Neural cell (in vitro differentiated cells): ENCODE data around the gene SF3B2. TPM values are rescaled to one million over a fixed set of nuclear protein-coding genes. Genes with fewer than 3 reads are reported as not detected.

Experiments used
- H2AFZ ChIP-seq: fragments of 200-600, 300-800 bp; sonication (generic), shearing (Covaris generic); 2 replicates; pipeline ENCODE4 v1.6.0; 2014; ENCODE audit warnings: low read depth, mild to moderate bottlenecking, antibody characterized with exemption, low read length, moderate library complexity
- H3F3A ChIP-seq: fragments of 200-600 bp; shearing (Covaris generic); 2 replicates; pipeline ENCODE4 v1.6.1; 2016; ENCODE audit warnings: mild to moderate bottlenecking, moderate library complexity, mixed read lengths, antibody characterized with exemption, low read length; ENCODE audit not compliant: insufficient read depth, poor library complexity, severe bottlenecking
- H3K27ac ChIP-seq: fragments of 200-600, 300-800 bp; sonication (generic), shearing (Covaris generic); 2 replicates; pipeline ENCODE4 v1.5.1; 2014; ENCODE audit warnings: mild to moderate bottlenecking, low read length, moderate library complexity
- H3K27me3 ChIP-seq: fragments of 300-800, 200-600 bp; sonication (generic), shearing (Covaris generic); 2 replicates; pipeline ENCODE4 v1.6.0; 2014; ENCODE audit warnings: mild to moderate bottlenecking, low read depth, low read length, moderate library complexity; ENCODE audit not compliant: insufficient read depth
- H3K36me3 ChIP-seq: fragments of 300-800, 200-600 bp; sonication (generic), shearing (Covaris generic); 2 replicates; pipeline ENCODE4 v1.5.1; 2014; ENCODE audit warnings: mild to moderate bottlenecking, antibody characterized with exemption, low read length, moderate library complexity; ENCODE audit not compliant: insufficient read depth
- H3K4me2 ChIP-seq: fragments of 300-800, 200-600 bp; sonication (generic), shearing (Covaris generic); 2 replicates; pipeline ENCODE4 v1.6.0; 2014; ENCODE audit warnings: mild to moderate bottlenecking, low read length
- H3K4me3 ChIP-seq: fragments of 300-800, 200-600 bp; sonication (generic), shearing (Covaris generic); 2 replicates; pipeline ENCODE4 v1.5.1; 2014; ENCODE audit warnings: mild to moderate bottlenecking, low read length, moderate library complexity
- H3K79me2 ChIP-seq: fragments of 200-600 bp; shearing (Covaris generic); replicated peaks from 2 replicates; pipeline ENCODE4 v1.6.0; 2014; ENCODE audit warnings: mild to moderate bottlenecking, low read length, moderate library complexity; ENCODE audit not compliant: insufficient read depth
- H3K9ac ChIP-seq: fragments of 300-800, 200-600 bp; sonication (generic), shearing (Covaris generic); 2 replicates; pipeline ENCODE4 v1.6.1; 2016; ENCODE audit warnings: mild to moderate bottlenecking, low read length, mixed read lengths
- H3K9me2 ChIP-seq: fragments of 200-600 bp; shearing (Covaris generic); 2 replicates; pipeline ENCODE4 v1.6.1; 2016; ENCODE audit warnings: mild to moderate bottlenecking, low read length, mixed read lengths; ENCODE audit not compliant: insufficient read depth
- H3K9me3 ChIP-seq: fragments of 200-600, 300-800 bp; sonication (generic), shearing (Covaris generic); 2 replicates; pipeline ENCODE4 v1.6.1; 2016; ENCODE audit warnings: mild to moderate bottlenecking, mixed run types, low read length, moderate library complexity, mixed read lengths
- H4K20me1 ChIP-seq: fragments of 200-600 bp; shearing (Covaris generic); 2 replicates; pipeline ENCODE4 v1.6.1; 2016; ENCODE audit warnings: mild to moderate bottlenecking, mixed run types; ENCODE audit not compliant: insufficient read depth
- CTCF ChIP-seq: fragments of 450-650 bp; IDR thresholded peaks from 2 replicates; pipeline ENCODE4 v1.5.1; 2014; ENCODE audit warnings: antibody characterized with exemption, mild to moderate bottlenecking, moderate library complexity; ENCODE audit not compliant: poor library complexity, severe bottlenecking
- EP300 ChIP-seq: fragments of 450-650 bp; conservative IDR thresholded peaks from 2 replicates; pipeline ENCODE4 v1.6.1; 2014; ENCODE audit warnings: antibody characterized with exemption, mild to moderate bottlenecking, moderate library complexity; ENCODE audit not compliant: poor library complexity, severe bottlenecking
- EZH2 ChIP-seq: fragments of 200-600, 300-800 bp; shearing (Covaris generic), sonication (generic); IDR thresholded peaks from 2 replicates; pipeline ENCODE4 v1.6.1; 2014; ENCODE audit warnings: antibody characterized with exemption, low read length, borderline replicate concordance, mild to moderate bottlenecking; ENCODE audit not compliant: insufficient read depth, poor library complexity, severe bottlenecking
- MXI1 ChIP-seq: fragments of 450-650 bp; conservative IDR thresholded peaks from 2 replicates; pipeline ENCODE4 v1.6.1; 2014; ENCODE audit warnings: antibody characterized with exemption, mild to moderate bottlenecking; ENCODE audit not compliant: poor library complexity, severe bottlenecking
- POLR2AphosphoS5 ChIP-seq: IDR thresholded peaks from 2 replicates; pipeline ENCODE4 v1.6.1; 2012
- RAD21 ChIP-seq: fragments of 450-650 bp; conservative IDR thresholded peaks from 2 replicates; pipeline ENCODE4 v1.6.1; 2014; ENCODE audit warnings: antibody characterized with exemption, mild to moderate bottlenecking, moderate library complexity
- SMC3 ChIP-seq: fragments of 450-650 bp; conservative IDR thresholded peaks from 2 replicates; pipeline ENCODE4 v1.6.1; 2014; ENCODE audit warnings: antibody characterized with exemption, mild to moderate bottlenecking, moderate library complexity; ENCODE audit not compliant: poor library complexity
- TAF1 ChIP-seq: IDR thresholded peaks from 2 replicates; pipeline ENCODE4 v1.6.1; 2012; ENCODE audit warnings: low read depth
- polyA plus RNA-seq: library from polyadenylated mRNA; depleted of rRNA; stranded (reverse); fragments of >200 nt; gene quantifications from 2 replicates; pipeline ENCODE4 v1.2.3, GENCODE V29; 2014
- TF ChIP-seq, protein P1 (sequence below): IDR thresholded peaks from 2 replicates; pipeline ENCODE4 v1.6.1; 2012; ENCODE audit warnings: borderline replicate concordance

SF3B2 gene
- polyA plus RNA-seq, 1 donor from 2014 or later, result 121 TPM

- TF ChIP-seq, protein P1, sequence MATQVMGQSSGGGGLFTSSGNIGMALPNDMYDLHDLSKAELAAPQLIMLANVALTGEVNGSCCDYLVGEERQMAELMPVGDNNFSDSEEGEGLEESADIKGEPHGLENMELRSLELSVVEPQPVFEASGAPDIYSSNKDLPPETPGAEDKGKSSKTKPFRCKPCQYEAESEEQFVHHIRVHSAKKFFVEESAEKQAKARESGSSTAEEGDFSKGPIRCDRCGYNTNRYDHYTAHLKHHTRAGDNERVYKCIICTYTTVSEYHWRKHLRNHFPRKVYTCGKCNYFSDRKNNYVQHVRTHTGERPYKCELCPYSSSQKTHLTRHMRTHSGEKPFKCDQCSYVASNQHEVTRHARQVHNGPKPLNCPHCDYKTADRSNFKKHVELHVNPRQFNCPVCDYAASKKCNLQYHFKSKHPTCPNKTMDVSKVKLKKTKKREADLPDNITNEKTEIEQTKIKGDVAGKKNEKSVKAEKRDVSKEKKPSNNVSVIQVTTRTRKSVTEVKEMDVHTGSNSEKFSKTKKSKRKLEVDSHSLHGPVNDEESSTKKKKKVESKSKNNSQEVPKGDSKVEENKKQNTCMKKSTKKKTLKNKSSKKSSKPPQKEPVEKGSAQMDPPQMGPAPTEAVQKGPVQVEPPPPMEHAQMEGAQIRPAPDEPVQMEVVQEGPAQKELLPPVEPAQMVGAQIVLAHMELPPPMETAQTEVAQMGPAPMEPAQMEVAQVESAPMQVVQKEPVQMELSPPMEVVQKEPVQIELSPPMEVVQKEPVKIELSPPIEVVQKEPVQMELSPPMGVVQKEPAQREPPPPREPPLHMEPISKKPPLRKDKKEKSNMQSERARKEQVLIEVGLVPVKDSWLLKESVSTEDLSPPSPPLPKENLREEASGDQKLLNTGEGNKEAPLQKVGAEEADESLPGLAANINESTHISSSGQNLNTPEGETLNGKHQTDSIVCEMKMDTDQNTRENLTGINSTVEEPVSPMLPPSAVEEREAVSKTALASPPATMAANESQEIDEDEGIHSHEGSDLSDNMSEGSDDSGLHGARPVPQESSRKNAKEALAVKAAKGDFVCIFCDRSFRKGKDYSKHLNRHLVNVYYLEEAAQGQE, result no peak
These were observed 35.4 kb upstream of the SF3B2 start (continued) for GRCh38 chr11:66016793-66017177.

DNA sequence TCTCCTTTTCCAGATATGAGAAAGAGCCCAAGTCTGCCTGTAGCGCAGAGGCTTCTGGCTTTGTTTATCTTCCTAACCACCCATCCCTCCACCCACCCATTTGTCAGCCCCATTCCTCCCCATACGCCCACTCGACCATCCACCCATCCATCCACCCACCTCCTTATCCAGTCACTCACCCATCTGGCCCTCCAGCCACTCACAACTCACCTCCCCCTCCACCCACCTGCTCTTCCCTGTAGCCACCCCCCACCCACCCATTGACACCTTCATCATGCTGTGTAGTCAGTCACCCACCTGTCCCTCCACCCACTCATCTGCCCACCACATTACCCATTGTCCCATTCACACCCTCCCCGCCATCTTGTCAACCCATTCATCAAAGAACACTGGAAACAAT lies 34.8 kb upstream of the SF3B2 start:
- Histone ChIP-seq H3K79me2 (no peaks in the 10 kb centered on the region), H2AFZ (no peak overlapping the region), H3K9ac (no peak overlapping the region), H3K36me3 (no peaks in the 10 kb centered on the region), H4K20me1 (no peaks in the 10 kb centered on the region), H3K27ac (no peak overlapping the region), H3K4me3 (no peak overlapping the region), H3F3A (no peaks in the 10 kb centered on the region), H3K4me2 (no peak overlapping the region), H3K9me3 (no peaks in the 10 kb centered on the region), H3K9me2 (no peaks in the 10 kb centered on the region), H3K27me3 (peaks cover 11% of the 10 kb centered on the region)
- no peak for TF ChIP-seq POLR2AphosphoS5
- TF ChIP-seq EP300, result no peak
- no peak for TF ChIP-seq CTCF
- no peak for TF ChIP-seq SMC3
- TF ChIP-seq, protein P1, result no peak
- no peak for TF ChIP-seq TAF1
- TF ChIP-seq RAD21, result no peak
- TF ChIP-seq MXI1, result no peak
- TF ChIP-seq EZH2, result no peak
